NCI-H774 (cell line): ENCODE results near the gene MED12L.

Source experiments
- DNase-seq: peaks from one replicate; lab custom pipeline; 2025; lab: John Stamatoyannopoulos, UW

Gene MED12L

DNA sequence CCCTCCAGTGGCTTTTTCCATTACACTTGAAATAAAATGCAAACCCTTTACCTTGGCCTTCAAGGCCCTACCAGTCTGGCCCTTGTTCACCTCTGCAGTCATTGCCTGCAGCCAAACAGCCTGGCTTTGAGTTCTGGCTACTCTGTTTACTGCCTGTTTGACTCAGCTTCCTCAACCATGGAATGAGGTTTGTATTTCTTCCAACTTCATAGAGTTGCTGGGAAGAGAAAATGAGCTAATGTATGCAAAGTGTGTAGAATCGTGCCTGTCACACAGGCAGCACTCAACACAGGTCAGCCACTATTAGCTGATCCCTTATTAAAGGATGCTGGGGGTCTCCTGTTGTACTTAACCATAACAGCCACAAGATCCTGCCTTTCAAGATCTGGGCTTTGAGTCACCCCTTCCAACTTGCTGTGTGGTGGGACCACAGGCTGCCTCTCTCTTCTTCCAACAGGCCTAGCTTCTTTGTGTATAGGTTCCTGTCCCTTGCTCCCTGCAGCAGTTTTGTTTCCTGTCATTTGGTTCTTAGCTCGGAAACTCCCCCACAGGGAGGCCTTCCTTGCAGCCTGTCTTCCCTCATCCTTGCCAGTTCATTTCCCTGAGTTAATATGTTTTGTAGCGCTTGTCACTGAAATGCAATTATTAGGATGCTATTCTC, 6.4 kb downstream of the MED12L start:
- no peak for DNase-seq

DNA sequence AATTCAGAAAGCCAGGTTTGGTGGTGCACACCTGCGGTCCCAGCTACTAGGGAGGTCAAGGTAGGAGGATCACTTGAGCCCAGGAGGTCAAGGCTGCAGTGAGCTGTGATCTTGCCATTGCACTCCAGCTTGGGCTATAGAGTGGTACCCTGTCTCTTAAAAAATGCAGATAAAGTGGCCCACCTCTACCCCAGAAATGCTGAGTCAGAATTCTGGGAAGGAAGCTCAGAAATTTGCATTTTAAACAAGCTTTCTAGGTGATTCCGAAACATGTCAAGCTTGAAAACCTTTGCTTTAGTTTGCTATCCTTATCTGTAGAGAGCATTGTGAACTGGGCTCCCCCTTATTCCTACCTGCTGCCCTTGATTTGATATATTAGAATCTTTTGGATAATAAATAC, 7.7 kb downstream of the MED12L start:
- no peak for DNase-seq

DNA sequence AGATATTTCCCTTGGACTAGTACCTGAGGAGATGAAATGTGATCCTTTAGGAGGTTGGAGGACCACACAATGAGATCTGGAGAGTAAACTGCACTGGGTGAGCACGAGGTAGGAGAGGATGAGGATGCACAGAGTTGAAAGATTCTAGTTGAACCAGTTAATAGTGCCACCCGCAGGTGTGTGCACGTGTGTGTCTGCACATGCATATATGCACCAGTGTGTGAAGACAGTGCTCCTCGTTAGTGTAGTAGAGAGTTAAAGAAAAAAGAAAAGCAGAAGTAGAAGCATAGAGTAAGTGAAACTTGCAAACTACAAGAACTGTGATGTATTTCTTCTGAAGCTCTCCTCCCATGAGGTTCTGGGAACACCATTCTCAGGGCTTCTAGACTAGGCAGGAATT, 8.4 kb downstream of the MED12L start:
- DNase-seq = no peak

DNA sequence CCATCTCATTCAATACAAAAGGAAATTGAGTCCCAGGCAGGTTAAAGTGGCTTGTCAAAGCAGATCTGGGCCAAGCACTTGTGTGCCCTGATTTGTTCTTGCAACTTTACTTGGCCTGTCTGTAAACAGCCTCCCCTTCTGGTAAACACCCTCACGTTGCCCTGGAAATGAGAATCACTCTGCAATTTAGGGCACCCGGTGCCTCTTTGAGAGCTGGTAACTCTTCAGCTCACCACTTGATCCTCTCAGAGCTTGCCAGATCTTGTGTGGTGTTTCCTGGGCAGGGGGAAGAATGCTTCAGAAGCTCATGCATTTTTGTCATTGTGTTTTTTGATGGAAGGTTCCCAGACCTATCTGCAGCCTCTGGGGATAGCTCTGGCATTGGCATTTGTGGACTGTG, 11.3 kb downstream of the MED12L start:
- DNase-seq = no peak

DNA sequence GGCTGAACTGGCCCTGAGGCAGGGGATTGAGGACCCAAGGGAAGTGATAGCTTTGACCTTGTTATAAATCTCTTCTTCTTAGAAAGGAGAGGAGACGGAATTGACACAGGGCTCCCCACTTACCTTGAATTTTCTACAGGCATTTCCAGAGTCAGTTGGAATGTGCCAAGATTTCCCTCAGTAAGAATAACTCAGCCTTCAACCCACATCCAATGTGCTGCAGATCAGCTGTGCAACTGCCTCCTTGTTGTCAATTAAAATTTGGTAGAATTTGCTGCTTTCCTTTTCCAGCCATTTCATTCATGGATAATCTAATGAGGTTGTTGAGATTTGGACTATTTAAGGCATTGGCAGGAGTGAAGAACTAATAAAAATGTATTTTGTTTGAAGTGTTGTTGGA, 14.6 kb downstream of the MED12L start:
- no peak for DNase-seq

DNA sequence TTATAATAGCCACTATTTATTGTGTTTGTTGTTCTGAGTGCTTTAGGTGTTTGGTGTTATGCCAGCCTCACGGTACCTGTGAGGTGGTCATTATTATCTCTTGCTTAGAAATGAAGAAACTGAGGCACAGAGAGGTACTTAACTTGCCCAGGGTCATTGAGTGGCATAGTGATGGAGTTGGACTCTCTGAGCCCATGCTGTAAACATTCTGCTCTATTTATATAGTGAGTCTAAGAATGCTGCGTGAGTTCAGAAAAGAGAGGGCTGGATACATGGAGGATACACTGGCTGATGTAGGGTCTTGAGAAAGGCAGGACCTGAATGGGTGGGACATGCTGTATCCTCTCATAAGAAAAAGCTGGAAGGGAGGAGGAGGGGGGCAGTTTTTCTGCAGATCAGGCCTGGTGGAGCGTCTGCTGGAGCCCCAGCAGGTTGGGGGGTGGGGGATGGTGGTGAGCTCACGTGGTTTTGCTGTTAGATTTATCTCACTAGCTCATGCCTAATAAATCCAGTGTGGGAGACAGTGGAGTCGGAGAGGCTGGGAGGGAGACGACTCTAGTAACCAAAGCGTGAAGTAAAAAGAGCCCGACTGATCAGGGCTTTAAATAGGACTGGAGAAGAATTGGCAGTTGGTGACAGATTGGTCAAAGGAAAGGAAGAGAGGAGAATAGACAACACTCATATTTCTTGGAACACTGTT, 16.0 kb downstream of the MED12L start:
- no peak for DNase-seq

DNA sequence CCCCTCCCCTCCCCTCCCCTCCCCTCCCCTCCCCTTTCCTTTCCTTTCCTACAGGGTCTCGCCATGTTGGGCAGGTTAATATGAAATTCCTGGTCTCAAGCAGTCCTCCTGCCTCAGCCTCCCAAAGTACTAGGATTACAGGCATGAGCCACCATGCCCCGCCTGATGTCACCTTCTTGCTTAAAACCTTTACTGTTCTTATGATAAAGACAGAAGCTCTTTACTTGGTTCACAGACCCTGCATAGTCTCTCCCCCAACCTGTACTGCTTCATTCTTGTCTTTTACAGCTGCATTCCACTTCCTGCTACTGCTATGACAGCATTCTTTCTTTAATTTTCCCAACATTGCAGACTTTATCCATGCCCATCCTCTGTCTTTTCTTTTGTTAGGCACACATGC, 20.8 kb downstream of the MED12L start:
- DNase-seq = no peak

DNA sequence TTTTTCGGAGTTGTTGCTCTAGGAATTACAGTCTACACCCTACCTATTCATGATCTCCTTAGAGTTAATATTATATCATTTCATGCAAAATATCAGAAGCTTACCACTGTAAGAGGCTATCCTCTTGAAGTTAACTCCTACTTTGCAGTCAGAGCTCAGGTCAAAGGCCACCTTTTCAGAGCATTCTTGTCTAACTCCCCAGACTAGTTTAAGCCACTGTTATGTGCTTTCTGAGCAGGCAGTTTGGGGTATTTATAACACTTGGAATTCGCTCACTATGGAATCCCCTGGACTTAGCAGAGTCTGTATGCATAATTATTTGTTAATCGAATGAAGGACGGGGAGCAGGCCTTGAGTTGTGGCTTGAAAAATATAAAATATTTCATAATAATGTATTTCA, 21.7 kb downstream of the MED12L start:
- DNase-seq = no peak

DNA sequence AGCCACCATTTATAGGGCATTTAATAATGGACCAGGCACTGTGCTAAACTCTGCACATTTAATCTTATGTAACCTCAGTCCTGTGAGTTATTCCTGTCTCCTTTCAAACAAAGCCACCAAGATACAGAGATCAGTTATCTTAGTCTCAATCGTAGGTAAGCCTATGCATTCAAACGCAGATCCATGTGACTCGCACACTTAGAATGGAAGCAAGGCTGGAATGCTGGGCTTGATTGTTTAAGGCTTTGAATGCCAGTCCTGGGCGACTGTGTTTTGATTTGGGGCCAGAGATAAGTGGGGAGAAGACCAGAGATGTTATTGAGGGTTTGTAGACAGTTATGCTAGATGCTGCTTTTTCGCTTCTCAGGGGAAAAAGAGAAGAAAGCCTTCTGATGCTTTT, 22.2 kb downstream of the MED12L start:
- DNase-seq = no peak

DNA sequence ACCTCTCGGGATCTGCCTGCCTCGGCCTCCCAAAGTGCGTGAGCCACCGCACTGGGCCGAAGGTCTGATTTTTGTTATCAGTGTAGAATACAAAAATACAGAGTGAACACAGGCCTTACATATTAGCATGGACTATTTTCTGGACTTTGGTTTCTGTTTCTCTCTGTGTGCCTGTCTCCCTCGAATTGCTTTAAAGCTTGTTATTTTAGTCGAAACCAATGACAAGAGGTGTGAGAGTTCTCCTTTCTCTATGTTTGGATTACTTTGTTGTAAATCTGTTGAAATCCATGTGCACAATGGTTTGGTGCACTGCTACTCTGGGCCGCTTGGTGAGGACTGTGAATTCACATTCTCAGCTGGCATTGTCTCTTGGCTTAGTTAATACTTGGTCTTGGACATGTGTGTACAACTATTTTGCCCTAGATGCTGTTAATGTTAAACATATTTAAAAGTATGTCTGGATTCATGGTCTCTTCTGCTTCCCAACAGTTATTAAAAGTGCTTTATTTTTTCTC, 23.9 kb downstream of the MED12L start:
- DNase-seq = no peak

DNA sequence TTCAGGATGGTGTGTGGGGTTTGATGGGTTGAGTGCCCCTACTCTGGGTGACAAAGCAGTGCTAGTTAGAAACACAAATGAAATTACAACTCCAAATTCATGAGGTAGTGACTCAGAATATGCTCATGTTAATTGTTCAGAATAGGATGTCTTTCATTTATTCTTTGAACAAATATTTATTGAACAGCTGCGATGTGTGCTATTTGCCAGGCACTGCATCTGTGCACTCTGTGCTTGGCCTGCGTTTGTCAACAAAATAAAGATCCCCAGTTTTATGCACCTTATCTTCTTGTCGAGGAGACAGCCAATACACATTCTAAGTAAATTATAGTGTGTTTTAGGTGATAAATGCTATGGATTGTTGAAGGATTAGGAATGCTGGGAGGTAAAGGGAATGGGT, 27.3 kb downstream of the MED12L start:
- DNase-seq = peak; percentile 27

DNA sequence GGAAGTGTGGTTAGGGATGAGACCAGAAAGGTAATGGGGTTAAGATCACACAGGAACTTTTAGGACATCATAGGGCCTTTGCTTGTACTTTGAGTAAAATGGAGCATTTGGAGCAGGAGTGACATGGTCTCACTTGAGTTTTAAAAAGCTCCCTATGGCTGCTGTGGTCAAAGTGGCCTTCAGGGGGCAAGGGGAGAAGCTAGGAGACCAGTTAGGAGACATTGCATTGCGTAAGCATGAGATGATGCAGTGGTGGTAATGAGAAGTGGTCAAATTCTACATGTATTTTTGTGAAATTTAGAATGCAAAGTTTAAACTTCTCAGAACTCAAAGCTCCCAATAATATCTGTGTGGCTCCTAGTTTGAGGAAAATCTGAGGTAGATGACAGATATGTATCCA, 27.9 kb downstream of the MED12L start:
- no peak for DNase-seq

DNA sequence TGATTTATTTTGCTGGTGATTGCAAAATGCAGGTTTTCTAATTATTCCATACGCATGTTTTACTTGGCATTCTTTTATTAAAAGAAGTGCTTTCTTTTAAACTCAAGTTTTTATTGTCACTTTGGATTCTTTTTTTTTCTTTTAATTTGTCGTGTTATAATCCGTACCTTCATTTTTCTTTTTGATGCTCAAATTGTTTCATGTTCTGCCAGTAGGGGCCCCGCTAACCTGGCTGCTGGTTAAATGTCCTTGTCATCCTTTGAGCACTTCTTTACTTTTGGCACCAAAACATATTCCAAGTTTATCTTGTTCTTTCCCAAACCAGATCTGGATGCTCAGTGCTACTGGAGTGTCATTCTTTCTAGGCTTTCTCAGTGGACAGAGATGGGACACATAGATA, 31.6 kb downstream of the MED12L start:
- no peak for DNase-seq

DNA sequence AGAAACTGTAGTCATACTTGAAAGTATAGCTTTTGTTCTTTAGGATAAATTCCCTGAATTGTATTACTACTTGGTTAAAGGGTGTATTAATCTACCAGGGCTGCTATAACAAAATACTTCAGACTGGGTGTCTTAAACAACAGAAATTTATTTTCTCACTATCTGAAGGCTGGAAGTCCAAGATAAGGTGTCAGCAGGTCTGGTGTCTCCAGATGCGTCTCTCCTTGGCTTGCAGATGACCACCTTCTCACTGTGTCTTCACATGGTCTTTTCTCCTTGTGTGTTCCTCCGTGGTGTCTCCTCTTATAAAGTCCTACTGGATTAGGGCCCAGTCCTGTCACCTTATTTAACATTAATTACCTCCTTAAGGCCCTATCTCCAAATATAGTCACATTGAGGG, 33.7 kb downstream of the MED12L start:
- DNase-seq = no peak

DNA sequence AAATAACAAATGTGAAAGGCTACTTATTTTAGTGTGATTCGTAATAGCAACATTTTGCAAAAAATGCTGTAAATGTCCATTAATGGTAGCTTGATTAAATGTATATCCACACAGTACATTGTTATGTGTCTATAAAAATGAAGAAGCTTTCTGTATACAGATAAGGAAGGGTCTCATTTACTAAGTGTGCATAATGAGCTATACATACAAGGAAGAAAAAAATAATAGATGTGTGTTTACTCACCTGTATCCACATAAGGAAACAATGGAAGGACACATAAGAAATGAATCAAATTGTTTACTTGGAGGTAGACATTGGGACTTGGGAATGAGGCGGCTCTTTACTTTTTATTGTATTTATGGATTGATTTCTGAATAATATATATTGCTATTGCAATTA, 34.9 kb downstream of the MED12L start:
- DNase-seq = peak; percentile 81

DNA sequence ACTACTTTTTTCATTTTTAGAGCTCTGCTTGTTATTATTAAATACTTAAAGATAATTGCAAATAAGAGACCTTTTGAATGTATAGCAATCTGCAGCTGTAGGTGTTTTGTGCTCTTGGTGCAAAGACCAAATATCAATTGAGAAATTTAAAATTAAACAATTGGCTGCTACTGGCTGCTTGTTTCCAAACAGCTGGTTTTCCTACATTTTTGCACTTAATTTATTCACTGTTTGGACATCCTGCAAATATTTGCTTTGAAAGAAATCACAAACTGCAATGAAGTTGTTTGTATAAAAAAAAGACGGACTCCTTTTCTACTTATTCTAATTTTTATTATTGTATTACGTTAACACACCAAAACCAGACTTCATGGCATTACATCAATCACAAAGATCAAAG, 35.6 kb downstream of the MED12L start:
- DNase-seq = no peak

DNA sequence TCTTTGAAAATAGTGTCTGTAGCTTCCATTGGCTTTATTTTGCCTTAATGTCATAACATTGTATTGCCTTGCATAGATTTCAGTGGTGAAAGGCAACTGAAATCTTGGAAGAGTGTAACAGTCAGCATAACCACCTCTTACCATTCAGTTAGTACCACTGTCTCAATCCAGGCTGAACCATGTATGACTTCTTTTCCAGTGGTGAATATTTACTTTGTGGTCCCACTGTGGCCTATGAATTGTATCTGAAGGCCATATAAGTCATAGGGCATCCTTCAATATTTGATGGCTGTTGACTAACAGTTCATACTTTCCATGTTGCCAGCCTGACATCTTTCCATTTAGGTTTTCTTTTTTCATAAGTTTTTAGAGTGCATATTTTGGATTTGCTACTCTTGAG, 38.4 kb downstream of the MED12L start:
- no peak for DNase-seq

DNA sequence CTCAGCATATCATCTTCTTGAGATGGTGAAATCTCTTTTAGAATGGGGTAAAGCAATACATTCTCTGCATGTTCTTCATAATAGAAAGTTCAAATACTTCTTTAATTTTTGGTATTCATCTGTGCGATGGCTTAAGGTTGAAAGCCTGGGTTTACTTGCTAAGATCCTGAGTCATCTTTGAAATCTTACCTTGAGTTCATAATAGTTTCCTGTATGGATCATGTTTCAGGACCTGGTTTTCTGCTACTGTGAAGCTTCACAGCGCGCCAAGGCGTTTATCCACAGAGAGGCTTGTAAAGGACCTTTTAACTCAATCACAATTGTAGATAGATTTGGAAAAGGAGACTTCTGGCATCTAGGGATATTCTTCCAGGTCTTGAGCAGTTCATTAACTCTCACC, 39.0 kb downstream of the MED12L start:
- no peak for DNase-seq

DNA sequence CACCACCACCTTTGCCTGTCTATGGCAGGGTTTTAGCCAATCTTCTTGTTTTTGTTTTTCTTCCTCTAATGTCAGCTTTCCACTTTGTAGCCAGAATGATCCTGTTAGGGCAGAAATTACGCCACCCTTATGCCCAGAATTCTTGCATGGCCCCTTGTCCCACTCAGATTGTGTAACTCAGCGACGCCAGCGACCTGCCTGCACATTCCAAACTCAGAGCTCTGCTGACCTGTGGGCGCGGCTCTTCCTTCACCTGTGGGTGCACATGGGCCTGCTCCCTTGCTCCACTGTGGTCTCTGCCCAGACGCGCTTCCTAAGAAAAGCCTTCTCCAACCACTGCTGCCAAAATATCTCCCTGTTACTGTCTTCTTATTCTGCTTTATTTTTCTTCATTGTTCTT, 45.0 kb downstream of the MED12L start:
- no peak for DNase-seq

DNA sequence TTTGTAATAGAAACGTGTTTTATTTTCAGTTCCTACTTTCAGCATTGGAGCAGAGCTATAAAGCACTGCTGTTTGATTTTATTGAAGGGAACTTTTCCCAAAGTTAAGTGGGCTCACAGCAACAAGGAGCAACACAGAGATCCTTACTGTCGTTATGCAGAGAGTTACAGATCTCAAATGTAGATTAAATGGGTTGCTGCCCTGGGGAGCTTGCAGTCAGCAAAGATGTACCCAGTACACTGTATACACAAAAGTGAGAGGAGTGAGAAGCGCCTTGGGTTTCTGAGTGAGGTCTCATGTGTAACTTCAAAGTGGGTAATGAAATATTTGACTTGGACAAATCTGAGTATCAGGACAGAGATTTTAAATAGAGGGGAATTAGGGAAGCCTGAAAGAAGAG, 47.7 kb downstream of the MED12L start:
- DNase-seq = no peak

DNA sequence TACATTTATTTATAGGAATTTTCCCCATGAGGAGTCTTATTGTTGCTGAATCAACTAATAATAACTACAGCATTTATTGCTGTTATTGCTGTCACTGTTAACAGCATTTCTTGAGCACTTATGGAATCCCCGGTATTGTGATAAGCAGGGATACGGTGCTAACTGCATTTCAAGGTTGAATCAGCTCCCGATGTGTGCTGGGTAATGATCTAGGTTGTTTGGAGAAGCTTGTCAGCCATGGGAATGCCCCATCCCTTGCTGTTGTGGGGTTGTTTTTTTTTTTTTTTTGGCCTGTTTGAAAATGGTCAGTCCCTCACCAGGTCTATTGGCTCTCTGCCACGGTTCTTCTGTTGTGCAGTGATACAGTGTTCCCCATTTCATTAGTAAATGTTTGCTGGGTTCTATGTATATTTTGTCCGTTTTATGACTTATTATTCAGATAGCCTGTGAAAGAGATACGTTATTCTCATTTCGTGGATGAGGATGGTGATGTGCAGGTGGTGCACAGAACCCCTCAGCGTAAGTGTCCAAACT, 48.5 kb downstream of the MED12L start:
- no peak for DNase-seq

DNA sequence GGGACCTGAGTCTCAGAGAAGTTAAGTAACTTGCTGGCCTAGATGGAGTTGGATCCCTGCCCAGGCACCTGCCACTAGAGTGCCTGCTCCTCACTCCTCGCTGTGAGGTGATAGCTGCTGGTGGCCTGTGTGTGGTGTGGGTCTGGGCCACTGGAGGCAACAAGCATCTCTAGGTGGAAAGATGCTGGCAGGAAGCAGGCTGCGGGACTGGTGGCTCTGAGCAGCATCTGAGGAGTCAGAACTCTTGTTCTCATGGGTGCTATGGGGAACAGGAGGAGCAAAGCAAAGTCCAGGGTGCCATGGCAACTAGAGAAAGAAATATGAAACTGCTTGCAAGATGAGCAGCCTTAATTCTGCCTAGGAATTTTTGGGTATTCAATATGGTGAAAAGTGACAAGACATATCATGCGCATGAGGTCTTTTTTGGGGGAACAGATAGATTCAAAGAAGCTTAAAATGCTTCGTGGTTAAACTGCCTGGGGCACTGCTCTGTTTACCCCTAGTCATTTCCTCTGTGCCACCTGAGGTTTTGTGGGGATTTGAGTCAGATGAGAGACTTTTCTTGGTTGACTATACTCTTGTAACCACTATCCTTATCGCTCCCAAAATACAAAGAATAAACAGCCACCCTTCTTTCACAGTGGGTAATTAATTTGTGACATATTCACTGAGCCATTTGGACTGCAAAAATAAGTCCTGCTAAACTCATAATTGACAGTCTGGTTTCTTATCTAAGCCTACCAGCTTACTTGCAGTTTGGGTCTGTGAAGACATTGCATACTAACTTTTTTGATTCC, 50.3 kb downstream of the MED12L start:
- peak; percentile 46 for DNase-seq

DNA sequence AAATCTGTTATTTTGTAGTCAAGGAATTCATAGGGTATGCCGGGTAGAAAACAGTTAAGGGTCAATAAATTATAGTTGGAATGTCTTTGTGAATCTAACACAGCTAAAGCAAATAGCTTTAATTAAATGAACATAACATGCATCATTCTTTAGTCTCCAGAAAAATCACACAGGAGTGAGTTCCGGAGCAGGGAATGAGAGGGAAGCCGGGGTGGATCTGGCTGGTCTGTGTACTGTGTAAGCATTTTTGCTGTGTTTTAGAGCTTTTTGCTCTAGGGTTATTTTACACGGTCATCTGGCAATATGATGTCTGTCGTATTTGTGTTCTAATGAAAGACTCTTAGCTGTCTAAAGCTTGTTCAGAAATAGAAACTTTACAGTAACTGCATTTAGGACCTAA, 57.5 kb downstream of the MED12L start:
- no peak for DNase-seq
